Measurements from ENCODE around the gene CADPS. TPM values are rescaled to one million over a fixed set of nuclear protein-coding genes. Genes with fewer than 3 reads are reported as not detected.

Gene CADPS
- polyA plus RNA-seq, 1 of the 3 experiments (the other 2 are of a cell fraction) = 5.8 TPM

DNA sequence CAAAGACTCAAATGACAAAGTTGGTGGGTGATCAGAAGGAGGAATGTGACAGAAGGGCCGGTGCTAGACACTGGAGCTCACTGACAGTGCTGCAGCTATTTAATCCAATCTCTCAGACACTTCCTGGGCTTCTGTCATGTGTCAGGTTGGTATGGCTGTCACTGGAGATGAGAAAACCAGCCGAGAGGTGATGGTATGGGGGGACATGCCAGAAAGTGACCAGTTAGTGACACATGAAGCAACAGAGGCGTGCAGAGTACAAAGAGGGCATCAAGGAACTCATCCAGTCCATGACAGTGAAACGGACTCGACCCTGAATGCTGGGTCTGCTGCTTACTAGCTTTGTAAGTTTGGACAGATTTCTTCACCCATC is 219.5 kb downstream of the CADPS start:
- Histone ChIP-seq H2AFZ (ENCODE audit: low read depth) (no peak overlapping the region), H3K79me2 (ENCODE audit: insufficient read depth) (no peaks in the 10 kb centered on the region), H3F3A (replicated peaks; ENCODE audit: insufficient read depth) (no peaks in the 10 kb centered on the region), H3K27me3 (ENCODE audit: insufficient read depth) (no peaks in the 10 kb centered on the region), H3K4me1 (ENCODE audit: control insufficient read depth in 1 of 2, insufficient read depth in 2 of 2, low read depth in 1 of 2, low read length in 1 of 2) (no peaks in the 10 kb centered on the region), H3K4me2 (no peak overlapping the region), H3K9me2 (no peaks in the 10 kb centered on the region), H3K9me3 (no peaks in the 10 kb centered on the region), H3K27ac (ENCODE audit: low read depth in 2 of 2, low read length in 1 of 2) (no peak overlapping the region), H3K36me3 (replicated peaks in 1 of 2; ENCODE audit: control insufficient read depth in 1 of 2, insufficient read depth in 2 of 2, low read length in 1 of 2) (no peaks in the 10 kb centered on the region), H4K20me1 (ENCODE audit: insufficient read depth) (no peaks in the 10 kb centered on the region), H3K4me3 (ENCODE audit: low read depth in 2 of 2, low read length in 1 of 2) (no peak overlapping the region), H3K9ac (no peak overlapping the region)
- CTCF ChIA-PET = interaction anchor here (0.9 to 1.4 kb wide), 4 partner anchors 9 to 578 kb away, joined by 3 to 4 read pairs (median 4); no protein-coding TSS in a partner anchor
- POLR2A ChIA-PET = no interaction called here
- TF ChIP-seq, protein P1, sequence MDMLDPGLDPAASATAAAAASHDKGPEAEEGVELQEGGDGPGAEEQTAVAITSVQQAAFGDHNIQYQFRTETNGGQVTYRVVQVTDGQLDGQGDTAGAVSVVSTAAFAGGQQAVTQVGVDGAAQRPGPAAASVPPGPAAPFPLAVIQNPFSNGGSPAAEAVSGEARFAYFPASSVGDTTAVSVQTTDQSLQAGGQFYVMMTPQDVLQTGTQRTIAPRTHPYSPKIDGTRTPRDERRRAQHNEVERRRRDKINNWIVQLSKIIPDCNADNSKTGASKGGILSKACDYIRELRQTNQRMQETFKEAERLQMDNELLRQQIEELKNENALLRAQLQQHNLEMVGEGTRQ (IDR thresholded peaks at IDR 0.05; ENCODE audit: borderline replicate concordance, low read depth, low read length) = no peak
- no peak for TF ChIP-seq SMC3 (IDR thresholded peaks at IDR 0.05; ENCODE audit: low read depth, low read length)
- TF ChIP-seq, protein P2, sequence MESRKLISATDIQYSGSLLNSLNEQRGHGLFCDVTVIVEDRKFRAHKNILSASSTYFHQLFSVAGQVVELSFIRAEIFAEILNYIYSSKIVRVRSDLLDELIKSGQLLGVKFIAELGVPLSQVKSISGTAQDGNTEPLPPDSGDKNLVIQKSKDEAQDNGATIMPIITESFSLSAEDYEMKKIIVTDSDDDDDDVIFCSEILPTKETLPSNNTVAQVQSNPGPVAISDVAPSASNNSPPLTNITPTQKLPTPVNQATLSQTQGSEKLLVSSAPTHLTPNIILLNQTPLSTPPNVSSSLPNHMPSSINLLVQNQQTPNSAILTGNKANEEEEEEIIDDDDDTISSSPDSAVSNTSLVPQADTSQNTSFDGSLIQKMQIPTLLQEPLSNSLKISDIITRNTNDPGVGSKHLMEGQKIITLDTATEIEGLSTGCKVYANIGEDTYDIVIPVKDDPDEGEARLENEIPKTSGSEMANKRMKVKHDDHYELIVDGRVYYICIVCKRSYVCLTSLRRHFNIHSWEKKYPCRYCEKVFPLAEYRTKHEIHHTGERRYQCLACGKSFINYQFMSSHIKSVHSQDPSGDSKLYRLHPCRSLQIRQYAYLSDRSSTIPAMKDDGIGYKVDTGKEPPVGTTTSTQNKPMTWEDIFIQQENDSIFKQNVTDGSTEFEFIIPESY (IDR thresholded peaks at IDR 0.05; ENCODE audit: borderline replicate concordance, low read depth) = no peak
- no peak for TF ChIP-seq NRF1 (IDR thresholded peaks at IDR 0.05; ENCODE audit: low read depth, low read length)
- no peak for TF ChIP-seq JUND (IDR thresholded peaks at IDR 0.05)
- TF ChIP-seq SIN3A (IDR thresholded peaks at IDR 0.05; ENCODE audit: borderline replicate concordance, low read depth, low read length) = no peak
- no peak for TF ChIP-seq RAD21 (IDR thresholded peaks at IDR 0.05; ENCODE audit: low read length)
- TF ChIP-seq GABPA (IDR thresholded peaks at IDR 0.05; ENCODE audit: low read depth) = no peak
- no peak for TF ChIP-seq TEAD4 (IDR thresholded peaks at IDR 0.05; ENCODE audit: borderline replicate concordance, insufficient read depth)
- WGBS (ENCODE audit: low lambda C conversion rate) = 69% methylated on average over 5 of the region's 5 CpGs
- DNase-seq = no peak

GRCh38 chr3:62655056-62655690 is 220.0 kb downstream of the CADPS start:
- CTCF ChIA-PET = interaction anchor here (0.9 to 1.4 kb wide), 4 partner anchors 9 to 579 kb away, joined by 3 to 4 read pairs (median 4); no protein-coding TSS in a partner anchor
- H3F3A ChIP-seq (replicated peaks; ENCODE audit: insufficient read depth) = no peaks in the 10 kb centered on the region
- no peaks in the 10 kb centered on the region for H3K9me2 ChIP-seq
- no peaks in the 10 kb centered on the region for H3K36me3 ChIP-seq (replicated peaks in 1 of 2; ENCODE audit: control insufficient read depth in 1 of 2, insufficient read depth in 2 of 2, low read length in 1 of 2)
- H3K4me3 ChIP-seq (ENCODE audit: low read depth in 2 of 2, low read length in 1 of 2) = no peak overlapping the region
- no peak for TF ChIP-seq POLR2AphosphoS5 (IDR thresholded peaks at IDR 0.05; ENCODE audit: low read depth, low read length)
- TF ChIP-seq, protein P1 (IDR thresholded peaks at IDR 0.05; ENCODE audit: borderline replicate concordance, low read depth, low read length) = no peak
- TF ChIP-seq EP300 (IDR thresholded peaks at IDR 0.05; ENCODE audit: borderline replicate concordance in 1 of 2, low read depth in 1 of 2, low read length in 1 of 2) = no peak
- no peak for TF ChIP-seq JUND (IDR thresholded peaks at IDR 0.05)
- no peak for TF ChIP-seq MXI1 (IDR thresholded peaks at IDR 0.05; ENCODE audit: low read depth, low read length)
- TF ChIP-seq YY1 (IDR thresholded peaks at IDR 0.05; ENCODE audit: low read depth) = no peak
- no peak for TF ChIP-seq NFIC (IDR thresholded peaks at IDR 0.05; ENCODE audit: borderline replicate concordance)
- TF ChIP-seq EZH2phosphoT487 (IDR thresholded peaks at IDR 0.05; ENCODE audit: borderline replicate concordance, low read depth) = no peak
- no peak for TF ChIP-seq SMC3 (IDR thresholded peaks at IDR 0.05; ENCODE audit: low read depth, low read length)
- TF ChIP-seq IRF3 (IDR thresholded peaks at IDR 0.05; ENCODE audit: low read depth, low read length) = no peak
- TF ChIP-seq FOSL2 (IDR thresholded peaks at IDR 0.05; ENCODE audit: borderline replicate concordance, low read depth) = no peak
- TF ChIP-seq, protein P3, sequence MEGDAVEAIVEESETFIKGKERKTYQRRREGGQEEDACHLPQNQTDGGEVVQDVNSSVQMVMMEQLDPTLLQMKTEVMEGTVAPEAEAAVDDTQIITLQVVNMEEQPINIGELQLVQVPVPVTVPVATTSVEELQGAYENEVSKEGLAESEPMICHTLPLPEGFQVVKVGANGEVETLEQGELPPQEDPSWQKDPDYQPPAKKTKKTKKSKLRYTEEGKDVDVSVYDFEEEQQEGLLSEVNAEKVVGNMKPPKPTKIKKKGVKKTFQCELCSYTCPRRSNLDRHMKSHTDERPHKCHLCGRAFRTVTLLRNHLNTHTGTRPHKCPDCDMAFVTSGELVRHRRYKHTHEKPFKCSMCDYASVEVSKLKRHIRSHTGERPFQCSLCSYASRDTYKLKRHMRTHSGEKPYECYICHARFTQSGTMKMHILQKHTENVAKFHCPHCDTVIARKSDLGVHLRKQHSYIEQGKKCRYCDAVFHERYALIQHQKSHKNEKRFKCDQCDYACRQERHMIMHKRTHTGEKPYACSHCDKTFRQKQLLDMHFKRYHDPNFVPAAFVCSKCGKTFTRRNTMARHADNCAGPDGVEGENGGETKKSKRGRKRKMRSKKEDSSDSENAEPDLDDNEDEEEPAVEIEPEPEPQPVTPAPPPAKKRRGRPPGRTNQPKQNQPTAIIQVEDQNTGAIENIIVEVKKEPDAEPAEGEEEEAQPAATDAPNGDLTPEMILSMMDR (IDR thresholded peaks at IDR 0.05) = no peak
- DNase-seq = no peak
- no peaks in the 10 kb centered on the region for H3K4me1 ChIP-seq (ENCODE audit: control insufficient read depth in 1 of 2, insufficient read depth in 2 of 2, low read depth in 1 of 2, low read length in 1 of 2)
- H2AFZ ChIP-seq (ENCODE audit: low read depth) = no peak overlapping the region
- no peaks in the 10 kb centered on the region for H3K27me3 ChIP-seq (ENCODE audit: insufficient read depth)
- H3K79me2 ChIP-seq (ENCODE audit: insufficient read depth) = no peaks in the 10 kb centered on the region
- H3K9ac ChIP-seq = no peak overlapping the region
- 58% methylated on average over 2 of the region's 2 CpGs for WGBS (ENCODE audit: low lambda C conversion rate)
- H3K27ac ChIP-seq (ENCODE audit: low read depth in 2 of 2, low read length in 1 of 2) = no peak overlapping the region
- no peak overlapping the region for H3K4me2 ChIP-seq
- no peaks in the 10 kb centered on the region for H3K9me3 ChIP-seq
- POLR2A ChIA-PET = no interaction called here
- no peaks in the 10 kb centered on the region for H4K20me1 ChIP-seq (ENCODE audit: insufficient read depth)

Data from SK-N-SH (cell line).